Brain pericyte (primary cell): ENCODE results near the gene ST6GAL2.

Source experiments
- DNase-seq: peaks from one replicate; pipeline ENCODE4 v3.0.0-alpha.2; 2012; ENCODE audit warnings: low read depth, low spot score

The ST6GAL2 gene

DNA sequence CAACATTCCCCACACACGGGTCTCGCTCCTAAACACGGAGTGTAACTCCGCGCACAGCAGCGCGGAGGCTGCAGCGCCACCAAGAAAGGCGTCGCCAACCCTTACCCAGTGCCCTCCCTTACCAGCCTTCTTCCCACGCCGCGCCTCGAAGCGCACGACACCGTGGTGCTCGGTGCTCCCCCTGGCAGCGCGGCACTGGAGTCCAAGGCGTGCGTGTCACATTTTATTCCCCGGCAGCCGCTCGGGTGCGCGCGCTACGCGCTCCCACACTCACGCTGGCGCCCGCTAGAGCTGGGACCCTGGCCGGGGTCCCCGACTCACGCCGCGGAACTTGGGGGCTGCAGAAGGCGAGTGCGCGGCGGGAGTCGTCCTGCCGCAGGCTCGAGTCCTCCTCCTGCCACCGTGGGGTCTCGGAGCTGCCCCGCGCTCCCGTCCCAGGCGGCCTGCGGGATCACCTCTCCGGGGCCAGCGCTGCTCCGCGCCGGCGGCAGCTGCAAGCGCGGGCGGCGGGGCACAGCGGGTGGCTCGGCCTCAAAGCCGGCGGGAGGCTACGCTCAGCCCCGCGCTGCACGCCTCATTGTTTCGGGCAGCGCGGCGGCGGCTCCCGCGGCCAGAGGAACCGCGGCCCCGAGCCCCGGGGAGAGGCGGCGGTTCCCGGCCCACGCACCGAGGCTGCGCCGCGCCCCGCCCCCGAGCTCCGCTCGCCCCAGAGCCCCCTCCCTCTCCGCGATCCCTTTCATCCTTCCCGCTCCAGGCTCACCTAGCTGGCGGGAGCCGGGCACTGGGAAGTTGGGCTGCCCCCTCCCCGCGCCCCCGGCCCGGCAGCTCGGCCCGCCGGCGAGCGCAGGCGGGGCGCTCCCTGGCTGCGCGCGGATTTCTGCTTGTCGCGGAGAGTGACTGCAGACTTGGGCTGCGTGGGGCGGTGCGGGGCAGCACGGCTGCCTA lies at the start of gene ST6GAL2:
ST6GAL2 (minus strand) TSS at position 197 of the 945 bp plus-strand sequence. CDS start 42,190 bp downstream, outside the sequence.
- DNase-seq = no peak

- DNase-seq = no peak
Observed at GRCh38 chr2:106932644-106933043, 46.7 kb upstream of the ST6GAL2 start.

GRCh38 chr2:106931717-106932335 lies 45.9 kb upstream of the ST6GAL2 start:
- DNase-seq = no peak

- no peak for DNase-seq
Observed at GRCh38 chr2:106921451-106921850, 35.5 kb upstream of the ST6GAL2 start.

DNA sequence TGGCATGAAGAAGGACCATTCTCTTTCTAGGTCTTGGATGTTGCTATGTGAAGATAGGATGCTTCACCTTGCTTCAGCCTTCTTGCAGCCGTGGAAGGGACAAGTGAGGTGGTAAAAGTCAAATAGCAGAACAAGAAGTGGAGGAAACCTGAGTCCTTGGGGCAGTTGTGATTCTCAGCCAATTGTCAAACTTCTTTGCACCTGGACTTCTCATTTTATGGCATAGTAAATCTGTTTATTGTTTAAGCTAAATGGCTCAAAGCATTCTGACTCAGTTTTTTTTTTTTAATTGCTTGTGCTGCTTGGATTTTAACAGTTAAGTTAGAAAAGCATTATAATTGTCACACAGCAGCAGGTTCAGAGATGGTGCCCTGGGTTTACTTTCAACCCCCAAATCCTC lies 33.0 kb upstream of the ST6GAL2 start:
- DNase-seq = no peak

DNA sequence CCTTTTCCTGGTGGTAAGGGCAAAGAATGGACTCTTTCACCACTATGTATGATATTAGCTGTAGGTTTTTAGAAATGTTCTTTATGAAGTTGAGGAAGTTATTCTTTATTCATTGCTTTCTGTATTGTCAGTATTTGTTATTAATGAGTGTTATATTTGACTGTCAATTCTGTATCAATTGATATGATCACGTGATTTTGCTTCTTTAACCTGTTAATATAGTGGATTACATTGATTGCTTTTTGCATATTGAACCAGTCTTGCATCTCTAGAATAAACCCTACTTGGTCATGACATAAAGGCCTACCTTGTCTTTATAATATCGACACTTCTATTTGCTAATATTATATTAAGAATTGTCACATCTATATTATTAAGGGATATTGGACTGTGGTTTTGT lies 18.3 kb upstream of the ST6GAL2 start:
- no peak for DNase-seq

DNA sequence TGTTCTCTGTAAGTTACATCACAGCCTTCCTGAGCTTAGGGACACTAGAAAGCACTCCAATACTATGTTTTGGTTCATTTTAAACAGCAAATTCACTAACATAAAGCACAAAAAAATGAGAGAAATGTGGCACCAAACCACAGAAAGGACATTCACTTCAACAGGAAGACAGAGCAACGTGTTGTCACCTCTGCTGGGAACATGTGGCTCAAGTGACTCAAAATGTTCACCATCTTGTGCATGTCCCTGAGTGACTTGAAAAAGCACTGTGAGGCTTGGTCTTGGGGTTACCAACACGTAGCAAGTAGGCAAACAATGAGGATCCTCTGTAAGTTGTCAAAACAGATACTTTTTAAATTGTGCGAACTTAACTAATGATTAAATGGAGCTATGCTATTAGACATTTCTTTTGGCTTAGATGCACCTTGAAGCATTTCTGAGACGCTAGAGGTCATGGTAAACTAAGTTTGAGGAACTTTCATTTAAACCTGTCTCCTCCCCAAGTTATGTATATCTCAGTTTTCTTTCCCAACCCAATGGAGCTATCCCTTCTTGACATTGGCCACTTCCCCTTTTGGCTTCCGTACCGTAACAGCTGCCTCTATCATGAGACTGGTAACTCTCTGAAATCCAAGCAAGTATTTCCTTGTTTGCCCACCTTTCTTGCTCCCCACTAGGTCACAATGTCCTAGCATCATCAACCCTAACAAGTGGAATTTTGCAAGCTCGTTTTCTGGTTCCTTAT lies 14.0 kb upstream of the ST6GAL2 start:
- DNase-seq = no peak

GRCh38 chr2:106894545-106894944 lies 8.6 kb upstream of the ST6GAL2 start:
- no peak for DNase-seq

- DNase-seq = no peak
Observed at GRCh38 chr2:106892048-106892447, 6.1 kb upstream of the ST6GAL2 start.

- no peak for DNase-seq
Observed at GRCh38 chr2:106890606-106891005, 4.6 kb upstream of the ST6GAL2 start.

GRCh38 chr2:106886916-106887758 lies 1.2 kb upstream of the ST6GAL2 start:
- DNase-seq = no peak

- DNase-seq = no peak
Observed at GRCh38 chr2:106885329-106885728, 638 bp downstream of the ST6GAL2 start.

DNA sequence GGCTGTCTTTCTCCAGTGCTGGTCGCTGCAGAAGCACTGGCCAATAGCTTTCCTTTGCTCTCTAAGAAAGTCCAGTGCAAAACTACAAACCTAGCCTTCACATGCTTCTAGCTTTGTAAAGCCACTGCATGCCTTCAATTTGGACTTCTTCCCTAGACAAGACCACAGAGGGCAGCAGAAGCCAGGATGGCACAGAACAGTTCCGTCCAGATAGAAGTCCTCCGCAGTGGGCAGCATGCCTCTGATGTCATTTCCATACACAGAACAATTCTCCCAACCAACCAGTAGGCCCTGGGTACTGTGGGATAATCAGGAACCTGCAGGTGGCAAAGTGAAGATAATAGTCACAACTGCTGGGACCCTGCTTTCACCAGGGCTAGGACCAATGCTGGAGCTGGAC lies 3.3 kb downstream of the ST6GAL2 start:
- no peak for DNase-seq

DNA sequence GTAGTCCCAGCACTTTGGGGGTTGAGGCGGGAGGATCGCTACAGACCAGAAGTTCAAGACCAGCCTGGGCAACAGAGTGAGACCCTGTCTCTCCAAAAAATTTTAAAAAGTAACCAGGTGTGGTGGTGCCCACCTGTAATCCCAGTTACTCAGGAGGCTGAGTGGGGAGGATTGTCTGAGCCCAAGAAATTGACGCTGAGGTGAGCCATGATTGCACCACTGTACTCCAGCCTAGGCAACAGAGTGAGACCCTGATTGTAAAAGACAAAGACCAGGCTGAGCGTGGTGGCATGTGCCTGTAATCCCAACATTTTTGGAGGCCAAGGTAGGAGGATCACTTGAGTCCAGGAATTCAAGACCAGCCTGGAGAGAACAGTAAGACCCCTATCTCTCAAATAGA lies 7.8 kb downstream of the ST6GAL2 start:
- no peak for DNase-seq

DNA sequence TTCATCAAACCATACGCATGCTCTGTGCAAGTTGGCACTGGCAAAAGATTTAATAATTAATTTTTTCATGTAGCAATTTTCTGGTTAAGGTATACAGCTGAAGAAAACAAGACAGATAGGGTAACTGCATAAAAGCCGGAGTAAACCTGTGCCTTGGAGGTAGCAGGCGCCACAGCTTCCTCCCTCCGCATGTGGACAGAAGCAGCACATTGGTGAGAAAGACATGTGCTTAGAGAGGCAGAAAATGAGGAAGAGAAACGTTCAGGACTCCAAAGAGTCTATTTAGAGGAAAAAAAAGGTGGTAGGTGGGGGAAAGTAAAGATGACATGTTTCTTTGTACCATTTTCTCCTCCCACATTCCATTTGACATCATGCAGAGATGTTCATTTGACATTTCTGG lies 9.3 kb downstream of the ST6GAL2 start:
- DNase-seq = no peak

DNA sequence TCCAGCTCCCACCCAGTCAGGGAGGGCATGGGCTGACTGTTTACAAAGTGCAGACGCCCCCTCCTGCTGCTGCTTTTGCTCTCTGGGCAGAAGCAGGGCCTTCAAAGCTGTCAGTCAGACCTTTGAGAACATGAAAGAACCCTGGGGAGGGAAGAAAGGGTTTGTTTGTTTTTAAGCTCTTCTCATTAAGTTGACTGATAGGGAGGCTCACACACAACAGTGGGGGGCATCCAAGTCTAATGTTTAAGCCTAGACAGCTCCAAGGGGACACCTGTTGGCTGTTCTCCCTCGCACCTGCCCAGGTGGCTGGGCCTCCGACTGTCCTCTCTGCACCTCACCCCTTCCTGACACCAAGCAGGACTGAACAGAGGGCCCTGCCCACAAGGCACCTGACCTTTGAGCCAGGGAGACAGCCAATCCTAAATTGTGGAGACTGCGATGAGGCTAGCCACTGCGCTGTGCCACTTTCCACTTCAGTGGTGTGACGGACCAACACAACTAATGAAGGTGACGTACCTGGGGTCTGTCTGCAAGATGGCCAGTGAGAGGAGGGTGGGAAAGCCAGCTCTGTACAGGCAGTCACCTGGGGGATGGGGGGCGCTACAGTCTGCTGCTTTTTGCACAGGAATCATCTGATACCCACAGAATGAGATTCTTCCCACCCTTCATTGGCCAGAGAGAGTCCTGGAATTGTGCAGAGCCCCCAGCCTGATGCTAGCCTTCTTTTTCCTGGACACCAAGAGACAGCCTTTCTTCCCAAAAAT lies 16.3 kb downstream of the ST6GAL2 start:
- no peak for DNase-seq

DNA sequence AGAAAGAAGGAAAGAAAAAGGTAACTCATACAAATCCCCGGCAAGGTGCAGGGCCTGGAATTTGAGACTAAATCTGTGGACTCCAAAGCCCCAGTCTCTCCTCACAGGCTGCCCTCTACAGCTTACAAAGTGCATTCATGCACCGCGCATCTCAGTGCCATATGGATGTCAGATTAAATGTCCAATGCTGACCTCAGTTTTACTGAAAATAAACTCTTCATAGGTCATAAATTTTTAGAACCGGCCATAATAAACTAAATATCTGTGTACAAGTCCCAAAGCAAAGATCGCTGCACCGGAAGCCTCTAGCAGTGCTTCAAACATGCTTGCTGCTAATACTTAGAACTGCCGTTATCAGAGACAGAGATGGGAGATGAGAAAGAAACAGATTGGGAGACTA lies 17.7 kb downstream of the ST6GAL2 start:
- DNase-seq = no peak

GRCh38 chr2:106867196-106867953 lies 18.6 kb downstream of the ST6GAL2 start:
- no peak for DNase-seq

DNA sequence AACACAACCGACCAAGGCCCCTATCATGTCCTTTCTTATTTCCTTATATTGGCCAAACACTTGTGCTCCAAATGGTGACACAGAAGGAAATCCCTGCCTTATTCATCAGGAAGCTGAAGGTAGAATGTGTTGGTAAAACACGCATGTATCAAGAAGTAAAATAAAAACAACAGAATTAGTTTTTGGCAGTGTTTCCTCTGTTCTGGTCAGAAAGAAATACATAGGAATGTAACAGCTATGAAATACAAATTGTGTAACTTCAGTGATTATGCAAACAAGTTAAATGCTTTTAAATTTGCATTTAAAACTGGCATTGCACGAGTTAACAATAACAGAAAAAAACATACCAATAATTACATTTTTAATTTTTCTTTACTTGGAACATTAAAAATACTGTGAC lies 19.3 kb downstream of the ST6GAL2 start:
- no peak for DNase-seq

- no peak for DNase-seq
Observed at GRCh38 chr2:106864051-106864450, 21.9 kb downstream of the ST6GAL2 start.
